Calu3 (cell line): ENCODE data around the gene PRR33. TPM values are rescaled to one million over a fixed set of nuclear protein-coding genes. Genes with fewer than 3 reads are reported as not detected.

ENCODE experiments used
- BruUV-seq: library from RNA; stranded (reverse); fragments of 400-500 nt; replicated peaks from 2 replicates; lab custom pipeline; 2021; lab: Mats Ljungman, UMichigan
- CTCF ChIA-PET: fragments of 300-600 bp; sonication (Branson Sonifier 250); formaldehyde crosslinking; loops from one replicate; lab custom pipeline; 2022; ENCODE audit warnings: antibody characterized with exemption; lab: Charles Lee
- DNase-seq: peaks from one replicate; pipeline ENCODE4 v3.0.0; 2022
- H3K27ac Mint-ChIP-seq: one replicate; pipeline ENCODE4 v1.8.0; 2022; ENCODE audit warnings: mixed read lengths; ENCODE audit not compliant: unreplicated experiment
- H3K27me3 Mint-ChIP-seq: one replicate; pipeline ENCODE4 v1.8.0; 2022; ENCODE audit warnings: mixed read lengths; ENCODE audit not compliant: unreplicated experiment
- H3K36me3 Mint-ChIP-seq: one replicate; pipeline ENCODE4 v1.8.0; 2022; ENCODE audit warnings: mild to moderate bottlenecking, moderate library complexity, mixed read lengths; ENCODE audit not compliant: insufficient read depth, unreplicated experiment
- H3K4me1 Mint-ChIP-seq: one replicate; pipeline ENCODE4 v1.8.0; 2022; ENCODE audit warnings: mild to moderate bottlenecking, low read depth, mixed read lengths; ENCODE audit not compliant: unreplicated experiment
- H3K4me3 Mint-ChIP-seq: one replicate; pipeline ENCODE4 v1.8.0; 2022; ENCODE audit warnings: mild to moderate bottlenecking, low read depth, moderate library complexity, mixed read lengths; ENCODE audit not compliant: unreplicated experiment
- H3K9me3 Mint-ChIP-seq: one replicate; pipeline ENCODE4 v1.8.0; 2022; ENCODE audit warnings: low read depth, mixed read lengths; ENCODE audit not compliant: unreplicated experiment
- intact Hi-C: fragments of 100-400 bp; cut with micrococcal nuclease; formaldehyde crosslinking; loops from one replicate; pipeline ENCODE4 v1.10.0; 2022; ENCODE audit not compliant: unreplicated experiment
- total RNA-seq: library from RNA; stranded (reverse); gene quantifications from 2 replicates; pipeline ENCODE4 v1.2.3, GENCODE V29; 2022
- TF ChIP-seq, protein P1 (sequence below): fragments of 200-600 bp; IDR thresholded peaks from one replicate; pipeline ENCODE4 v1.8.0; 2022; ENCODE audit warnings: antibody characterized with exemption; ENCODE audit not compliant: unreplicated experiment

Gene PRR33
- total RNA-seq, 1 experiment from 2014 or later: not detected

- no TSS peak for BruUV-seq
- CTCF ChIA-PET: no interaction called here
- H3K4me3 Mint-ChIP-seq: no peak overlapping the region
- intact Hi-C loops: no loop called here
- H3K9me3 Mint-ChIP-seq: no peaks in the 10 kb centered on the region
- no peak for DNase-seq
- no peak overlapping the region for H3K27ac Mint-ChIP-seq
- peaks cover 24% of the 10 kb centered on the region for H3K4me1 Mint-ChIP-seq
- TF ChIP-seq, protein P1, sequence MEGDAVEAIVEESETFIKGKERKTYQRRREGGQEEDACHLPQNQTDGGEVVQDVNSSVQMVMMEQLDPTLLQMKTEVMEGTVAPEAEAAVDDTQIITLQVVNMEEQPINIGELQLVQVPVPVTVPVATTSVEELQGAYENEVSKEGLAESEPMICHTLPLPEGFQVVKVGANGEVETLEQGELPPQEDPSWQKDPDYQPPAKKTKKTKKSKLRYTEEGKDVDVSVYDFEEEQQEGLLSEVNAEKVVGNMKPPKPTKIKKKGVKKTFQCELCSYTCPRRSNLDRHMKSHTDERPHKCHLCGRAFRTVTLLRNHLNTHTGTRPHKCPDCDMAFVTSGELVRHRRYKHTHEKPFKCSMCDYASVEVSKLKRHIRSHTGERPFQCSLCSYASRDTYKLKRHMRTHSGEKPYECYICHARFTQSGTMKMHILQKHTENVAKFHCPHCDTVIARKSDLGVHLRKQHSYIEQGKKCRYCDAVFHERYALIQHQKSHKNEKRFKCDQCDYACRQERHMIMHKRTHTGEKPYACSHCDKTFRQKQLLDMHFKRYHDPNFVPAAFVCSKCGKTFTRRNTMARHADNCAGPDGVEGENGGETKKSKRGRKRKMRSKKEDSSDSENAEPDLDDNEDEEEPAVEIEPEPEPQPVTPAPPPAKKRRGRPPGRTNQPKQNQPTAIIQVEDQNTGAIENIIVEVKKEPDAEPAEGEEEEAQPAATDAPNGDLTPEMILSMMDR: no peak
- H3K36me3 Mint-ChIP-seq: peaks cover 9% of the 10 kb centered on the region
- peaks cover 32% of the 10 kb centered on the region for H3K27me3 Mint-ChIP-seq
Observed at GRCh38 chr11:1841511-1842148, 50.1 kb downstream of the PRR33 start.

GRCh38 chr11:1840780-1841480 is 50.8 kb downstream of the PRR33 start:
- H3K9me3 Mint-ChIP-seq: no peaks in the 10 kb centered on the region
- peaks cover 30% of the 10 kb centered on the region for H3K27me3 Mint-ChIP-seq
- no peak for DNase-seq
- peaks cover 24% of the 10 kb centered on the region for H3K4me1 Mint-ChIP-seq
- H3K27ac Mint-ChIP-seq: no peak overlapping the region
- intact Hi-C loops: no loop called here
- CTCF ChIA-PET: no interaction called here
- no peak overlapping the region for H3K4me3 Mint-ChIP-seq
- H3K36me3 Mint-ChIP-seq: peaks cover 11% of the 10 kb centered on the region
- BruUV-seq: no TSS peak
- TF ChIP-seq, protein P1: no peak

DNA sequence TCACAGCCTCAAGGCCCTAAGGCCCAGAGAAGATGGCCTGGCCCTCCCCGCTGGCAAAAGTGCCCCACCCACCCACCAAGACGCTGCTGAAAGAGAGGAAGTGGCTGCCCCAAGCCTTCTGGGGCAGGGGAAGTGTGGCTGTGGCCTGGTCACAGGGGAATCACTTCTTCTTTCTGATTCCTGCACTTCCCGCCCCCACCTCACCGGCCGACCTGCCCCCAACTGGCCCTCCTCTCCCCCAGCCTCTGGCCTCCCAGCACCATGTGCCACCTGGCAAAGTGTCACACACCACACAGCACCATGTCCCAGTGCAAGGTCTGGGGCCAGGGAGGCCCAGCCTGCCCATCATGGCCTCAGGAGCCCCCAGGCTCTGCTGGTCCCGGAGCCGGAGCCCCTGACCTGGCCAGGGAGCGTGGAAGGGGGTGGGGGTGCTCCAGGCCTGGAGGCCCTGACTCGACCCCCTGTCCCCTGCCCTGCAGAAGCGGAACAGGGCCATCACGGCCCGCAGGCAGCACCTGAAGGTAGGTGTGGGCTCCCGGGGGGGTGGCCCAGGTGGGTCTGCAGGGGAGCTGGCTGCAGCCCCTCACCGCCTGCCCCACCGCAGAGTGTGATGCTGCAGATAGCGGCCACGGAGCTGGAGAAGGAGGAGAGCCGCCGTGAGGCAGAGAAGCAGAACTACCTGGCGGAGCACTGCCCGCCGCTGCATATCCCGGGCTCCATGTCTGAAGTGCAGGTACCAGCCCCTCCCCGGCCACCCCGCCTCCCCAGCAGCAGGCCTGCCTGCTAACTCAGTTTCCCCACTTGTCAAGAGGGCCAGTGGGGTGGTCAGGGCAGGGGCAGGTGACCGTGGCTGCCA is 51.5 kb downstream of the PRR33 start:
- no peak overlapping the region for H3K27ac Mint-ChIP-seq
- TF ChIP-seq, protein P1: no peak
- no peak for DNase-seq
- intact Hi-C loops: loop anchor here (5.0 kb wide), 2 partner anchors 32 to 312 kb away; no protein-coding TSS in a partner anchor
- H3K4me3 Mint-ChIP-seq: no peak overlapping the region
- peaks cover 11% of the 10 kb centered on the region for H3K36me3 Mint-ChIP-seq
- peaks cover 20% of the 10 kb centered on the region for H3K4me1 Mint-ChIP-seq
- CTCF ChIA-PET: interaction anchor here (0.6 kb wide), 1 partner anchor 16 kb away, joined by 3 read pairs; no protein-coding TSS in a partner anchor
- H3K9me3 Mint-ChIP-seq: no peaks in the 10 kb centered on the region
- no TSS peak for BruUV-seq
- H3K27me3 Mint-ChIP-seq: peaks cover 23% of the 10 kb centered on the region

DNA sequence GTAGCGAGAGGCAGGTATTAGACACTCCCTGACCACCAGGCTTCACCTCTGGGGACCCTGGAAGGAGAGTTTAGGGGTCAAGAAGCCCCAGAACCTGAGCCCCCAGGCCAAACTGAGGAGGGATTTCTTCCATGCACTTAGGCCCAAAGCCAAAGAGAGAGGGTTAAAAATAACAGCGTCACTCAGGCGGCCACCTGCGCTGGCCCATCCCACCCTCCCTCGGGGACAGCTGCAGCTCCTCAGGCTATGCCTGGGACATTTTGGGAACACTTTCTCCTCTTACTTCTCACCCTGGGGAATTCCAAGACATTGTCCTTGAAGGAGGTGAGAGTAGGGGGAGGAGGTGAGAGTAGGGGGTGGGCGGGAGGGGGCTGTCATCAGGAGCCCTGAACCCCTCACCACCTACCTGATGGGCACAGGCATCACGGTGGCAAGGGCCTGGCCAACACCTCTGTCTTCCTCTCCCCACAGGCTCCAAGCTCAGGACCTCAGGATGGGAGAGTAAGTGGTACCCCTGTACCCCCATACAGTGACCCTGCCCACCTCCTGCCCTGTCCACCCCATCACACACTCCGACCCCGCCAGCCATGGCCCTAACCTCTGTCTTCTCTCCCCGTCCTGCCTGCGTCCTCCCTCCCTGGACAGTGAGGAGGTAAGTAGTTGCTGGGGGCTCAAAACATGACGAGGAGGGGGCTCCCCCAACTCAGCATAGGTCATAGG is 52.3 kb downstream of the PRR33 start:
- Mint-ChIP-seq H3K4me1 (peaks cover 17% of the 10 kb centered on the region), H3K27me3 (peaks cover 16% of the 10 kb centered on the region), H3K36me3 (peaks cover 15% of the 10 kb centered on the region), H3K4me3 (no peak overlapping the region), H3K27ac (no peak overlapping the region), H3K9me3 (no peaks in the 10 kb centered on the region)
- TF ChIP-seq, protein P1: no peak
- no TSS peak for BruUV-seq
- CTCF ChIA-PET: interaction anchor here (0.6 kb wide), 1 partner anchor 17 kb away, joined by 3 read pairs; no protein-coding TSS in a partner anchor
- intact Hi-C loops: loop anchor here (5.0 kb wide), 2 partner anchors 33 to 313 kb away; no protein-coding TSS in a partner anchor
- DNase-seq: no peak
